ENCODE measurements around the gene IPO11. TPM values are rescaled to one million over a fixed set of nuclear protein-coding genes. Genes with fewer than 3 reads are reported as not detected.
A peak's percentile ranks its signal among the peaks of the same experiment; 100 is the strongest.

Gene IPO11
- total RNA-seq (2014; rRNA removed; shearing (Covaris generic)) = 18.0 and 28.7 TPM in 2 replicates
- 14.7 and 21.3 TPM in 2 replicates for polyA plus RNA-seq (2014; cell fraction: nucleus; rRNA removed)

DNA sequence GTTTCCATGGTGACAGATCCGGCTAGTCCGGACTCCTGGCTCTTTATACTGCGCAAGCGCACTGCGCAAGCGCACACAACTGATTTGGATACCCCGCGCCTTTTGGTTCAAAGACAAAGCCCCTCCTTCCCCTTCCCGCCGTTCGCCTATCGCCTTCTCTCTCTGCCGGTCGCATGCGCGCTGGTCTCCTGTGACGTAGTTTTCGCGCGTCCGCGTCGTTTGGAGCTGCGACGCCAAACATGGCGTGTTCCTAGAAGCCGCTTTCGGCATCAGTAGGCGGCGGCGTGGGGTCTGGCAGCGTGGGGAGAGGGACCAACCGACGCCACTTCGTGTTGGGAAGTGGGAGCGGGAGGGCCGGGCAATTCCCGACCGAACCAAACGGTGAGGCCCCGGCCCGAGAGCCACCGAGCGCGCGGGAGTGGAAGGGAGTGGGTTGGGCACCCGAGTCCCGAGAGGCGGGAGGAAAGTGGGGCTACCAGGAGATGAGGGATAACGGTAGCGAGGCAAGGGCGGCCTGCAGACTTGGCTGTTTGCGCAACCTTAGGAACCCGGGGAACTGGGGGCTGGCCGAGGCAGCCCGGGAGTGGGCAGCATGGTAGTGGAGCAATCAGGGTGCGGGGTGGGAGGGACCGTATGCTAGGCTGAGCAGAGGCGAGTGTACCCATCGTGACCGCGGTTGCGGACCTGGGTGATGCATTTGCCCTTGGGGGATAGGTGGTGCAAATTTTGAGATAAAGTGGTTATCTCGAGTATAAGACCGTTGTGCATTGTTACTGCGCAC, at the start of gene IPO11:
IPO11 (plus strand) TSS at position 215 of the 781 bp plus-strand sequence. CDS start 24,517 bp downstream, outside the sequence.
- peak; percentile 99 for DNase-seq (ENCODE audit: extremely low read depth, low read depth)

DNA sequence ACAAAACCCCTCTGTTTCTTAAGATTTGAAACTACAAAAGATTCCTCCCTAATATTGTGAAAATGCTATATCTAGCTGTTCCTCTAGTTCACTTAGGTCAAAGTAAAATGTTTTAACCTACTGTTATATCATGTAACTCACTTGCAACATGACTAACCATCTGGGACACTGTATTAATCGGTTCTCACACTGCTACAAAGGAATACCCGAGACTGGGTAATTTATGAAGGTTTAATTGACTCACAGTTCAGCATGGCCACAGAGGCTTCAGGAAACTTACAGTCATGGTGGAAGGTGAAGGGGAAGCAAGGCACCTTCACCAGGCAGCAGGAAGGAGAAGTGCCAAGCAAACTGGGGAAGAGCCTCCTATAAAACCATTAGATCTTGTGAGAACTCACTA, 43.5 kb upstream of the IPO11 start:
- DNase-seq (ENCODE audit: extremely low read depth, low read depth) = no peak

DNA sequence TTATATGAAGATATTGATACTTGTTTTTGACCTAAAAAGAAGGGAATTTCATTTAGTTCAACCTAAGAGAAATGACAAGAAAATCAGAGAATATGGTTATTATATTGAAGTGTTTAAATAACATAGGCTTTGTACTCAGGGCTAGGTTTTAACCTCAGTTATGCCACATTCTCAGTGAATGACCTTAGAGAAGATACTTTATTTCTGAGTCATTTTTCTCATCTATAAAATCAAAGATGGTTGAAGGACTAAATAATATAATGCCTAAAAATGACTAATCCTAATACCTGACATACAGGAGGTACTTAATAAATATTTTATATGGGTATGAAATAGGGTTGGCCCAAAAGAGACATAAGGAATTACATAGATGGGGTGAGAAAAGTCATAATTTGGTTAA, 41.2 kb upstream of the IPO11 start:
- DNase-seq (ENCODE audit: extremely low read depth, low read depth) = no peak

GRCh38 chr5:62372600-62372999, 40.0 kb upstream of the IPO11 start:
- no peak for DNase-seq (ENCODE audit: extremely low read depth, low read depth)

DNA sequence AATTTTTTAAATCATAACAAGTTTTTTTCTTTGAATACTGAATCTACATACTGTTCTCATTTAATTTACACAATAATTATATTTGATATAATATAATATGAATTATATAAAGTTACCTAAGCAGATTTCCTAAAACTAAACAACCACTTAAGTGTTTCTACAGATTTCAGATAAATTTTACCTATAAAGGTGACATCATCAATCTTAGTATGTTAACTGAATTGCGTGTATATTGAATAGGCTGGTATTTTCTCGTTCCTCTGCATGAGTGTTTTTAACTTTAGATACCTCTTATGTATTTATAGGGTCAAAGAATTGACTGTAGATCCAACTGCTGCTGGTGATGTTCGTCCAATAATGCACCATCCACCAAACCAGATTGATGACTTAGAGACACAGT, 39.2 kb upstream of the IPO11 start:
- no peak for DNase-seq (ENCODE audit: extremely low read depth, low read depth)

DNA sequence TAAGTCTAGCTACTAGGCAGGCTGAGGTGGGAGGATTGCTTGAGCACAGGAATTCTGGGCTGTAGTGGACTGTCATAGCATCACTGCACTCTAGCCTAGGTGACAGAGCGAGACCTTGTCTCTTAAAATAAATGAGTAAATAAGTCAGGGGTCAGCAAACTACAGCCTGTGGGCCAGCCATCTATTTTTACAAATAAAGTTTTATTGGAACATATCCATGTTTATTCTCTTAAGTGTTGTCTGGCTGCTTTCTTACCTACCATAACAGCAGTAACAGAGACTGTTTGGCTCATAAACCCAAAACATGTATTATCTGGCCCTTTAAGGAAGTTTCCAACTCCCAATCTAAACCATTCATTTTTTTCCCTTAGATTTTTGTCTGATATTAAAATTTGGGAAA, 38.5 kb upstream of the IPO11 start:
- DNase-seq (ENCODE audit: extremely low read depth, low read depth) = no peak

- no peak for DNase-seq (ENCODE audit: extremely low read depth, low read depth)
Measured at GRCh38 chr5:62375627-62376026, 36.9 kb upstream of the IPO11 start.

GRCh38 chr5:62376064-62376463, 36.5 kb upstream of the IPO11 start:
- DNase-seq (ENCODE audit: extremely low read depth, low read depth) = peak; percentile 30

DNA sequence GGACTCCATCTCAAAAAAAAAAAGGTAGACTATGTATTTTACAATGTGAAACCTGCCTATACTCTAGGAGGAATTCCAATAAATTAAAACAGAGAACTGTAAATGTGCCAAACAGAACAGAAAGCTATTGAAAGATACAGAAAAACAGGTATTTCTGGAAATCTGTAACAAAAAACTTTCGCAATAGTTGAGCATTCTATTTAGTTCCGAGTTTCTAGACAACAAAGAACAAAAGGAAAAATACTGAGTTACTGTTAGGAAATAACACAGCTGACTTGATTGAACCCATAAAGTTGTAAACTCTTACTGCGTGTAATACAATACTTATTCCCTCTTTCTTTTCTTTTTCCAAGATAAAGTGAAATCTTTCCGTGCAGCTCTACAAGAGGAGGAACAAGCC, 27.4 kb upstream of the IPO11 start:
- DNase-seq (ENCODE audit: extremely low read depth, low read depth) = no peak

- DNase-seq (ENCODE audit: extremely low read depth, low read depth) = no peak
Measured at GRCh38 chr5:62385816-62386400, 26.7 kb upstream of the IPO11 start.

DNA sequence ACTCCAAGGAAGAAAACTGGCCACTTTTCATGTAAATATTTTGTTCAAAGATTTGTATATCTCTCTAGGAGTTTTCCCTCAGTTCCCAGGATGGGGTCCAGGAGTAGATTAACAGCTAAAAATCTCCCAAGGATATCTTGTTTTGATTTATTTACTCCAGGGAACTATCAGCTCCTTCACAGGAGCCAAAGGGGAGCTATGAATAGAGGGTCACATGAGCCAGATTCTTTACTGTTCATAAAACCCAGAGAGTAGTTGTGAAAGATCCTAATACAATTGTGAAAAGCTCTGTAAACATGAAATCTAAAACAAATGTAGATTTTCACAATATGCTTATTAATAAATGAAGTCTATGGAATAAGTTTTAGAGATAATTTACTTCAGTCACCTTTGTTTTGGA, 25.7 kb upstream of the IPO11 start:
- no peak for DNase-seq (ENCODE audit: extremely low read depth, low read depth)

- no peak for DNase-seq (ENCODE audit: extremely low read depth, low read depth)
Measured at GRCh38 chr5:62395210-62395950, 17.2 kb upstream of the IPO11 start.

- peak; percentile 97 for DNase-seq (ENCODE audit: extremely low read depth, low read depth)
Measured at GRCh38 chr5:62403411-62404250, 8.9 kb upstream of the IPO11 start, which contains the start of gene DIMT1. TSS of gene DIMT1 (minus strand) at chr5:62403905. CDS start at chr5:62403772, 133 bp downstream.

GRCh38 chr5:62413711-62414110, 1.1 kb downstream of the IPO11 start:
- no peak for DNase-seq (ENCODE audit: extremely low read depth, low read depth)

- no peak for DNase-seq (ENCODE audit: extremely low read depth, low read depth)
Measured at GRCh38 chr5:62418462-62419076, 6.0 kb downstream of the IPO11 start.

DNA sequence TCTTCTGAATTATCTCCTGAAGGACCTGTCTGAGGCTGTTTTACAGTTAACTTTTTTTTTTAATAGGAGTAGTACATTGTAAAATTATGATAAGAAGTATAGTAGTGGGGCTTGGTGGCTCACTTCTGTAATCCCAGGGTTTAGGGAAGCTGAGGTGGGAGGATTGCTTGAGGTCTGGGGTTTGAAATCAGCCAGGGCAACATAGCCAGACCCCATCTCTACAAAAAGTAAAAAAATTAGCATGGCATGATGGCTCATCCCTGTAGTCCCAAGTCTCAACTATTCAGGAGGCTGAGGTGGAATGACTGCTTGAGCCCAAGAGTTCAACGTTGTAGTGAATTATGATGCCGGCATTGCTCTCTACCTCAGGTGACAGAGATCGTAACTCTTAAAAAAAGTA, 7.0 kb downstream of the IPO11 start:
- no peak for DNase-seq (ENCODE audit: extremely low read depth, low read depth)

- no peak for DNase-seq (ENCODE audit: extremely low read depth, low read depth)
Measured at GRCh38 chr5:62421414-62421813, 8.9 kb downstream of the IPO11 start.

GRCh38 chr5:62424763-62425162, 12.2 kb downstream of the IPO11 start:
- no peak for DNase-seq (ENCODE audit: extremely low read depth, low read depth)

DNA sequence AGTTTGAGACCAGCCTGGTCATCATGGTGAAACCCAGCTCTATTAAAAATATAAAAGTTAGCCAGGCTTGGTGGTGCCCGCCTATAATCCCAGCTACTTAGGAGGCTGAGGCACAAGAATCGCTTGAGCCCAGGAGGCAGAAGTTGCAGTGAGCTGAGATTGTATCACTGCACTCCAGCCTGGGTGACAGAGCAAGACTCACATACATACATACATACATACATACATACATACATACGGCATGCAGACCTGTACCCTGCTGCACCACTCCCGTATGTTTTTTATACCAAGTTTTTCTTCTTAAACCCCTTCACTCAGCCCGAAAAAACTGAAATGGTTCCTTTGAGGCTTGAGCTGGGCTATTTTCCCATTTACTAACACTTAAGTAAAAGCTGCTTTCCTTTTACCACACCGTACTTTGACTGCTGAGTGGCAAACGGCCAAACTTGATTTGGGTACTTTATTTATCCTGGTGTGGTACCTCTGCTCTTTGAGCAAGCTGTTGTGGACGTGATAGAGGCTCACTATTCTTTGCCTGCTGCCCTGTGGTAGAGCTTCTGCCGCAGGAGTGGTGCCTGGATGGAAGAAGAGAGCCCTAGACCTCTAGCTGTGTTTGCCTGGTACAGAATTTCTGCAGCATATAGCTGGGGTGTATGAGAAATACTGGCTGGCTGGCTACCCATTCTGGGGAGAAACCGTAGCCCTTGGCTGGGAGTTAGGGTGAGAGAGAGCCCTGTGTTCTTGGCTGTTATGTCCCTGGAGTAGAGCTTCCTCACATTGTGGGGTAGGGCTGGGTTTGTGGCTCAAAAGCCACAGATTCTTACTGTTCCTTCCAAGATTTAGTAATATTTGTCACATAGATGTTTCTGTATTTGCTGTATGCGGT, 19.4 kb downstream of the IPO11 start:
- DNase-seq (ENCODE audit: extremely low read depth, low read depth) = no peak
